Measurements from ENCODE around the gene PCDHGA11.
"Not testable (repeated sequence)": the region's sequence is repeated elsewhere in the genome, so short reads cannot be mapped to it uniquely, and the experiment has no call there.

Gene PCDHGA11

DNA sequence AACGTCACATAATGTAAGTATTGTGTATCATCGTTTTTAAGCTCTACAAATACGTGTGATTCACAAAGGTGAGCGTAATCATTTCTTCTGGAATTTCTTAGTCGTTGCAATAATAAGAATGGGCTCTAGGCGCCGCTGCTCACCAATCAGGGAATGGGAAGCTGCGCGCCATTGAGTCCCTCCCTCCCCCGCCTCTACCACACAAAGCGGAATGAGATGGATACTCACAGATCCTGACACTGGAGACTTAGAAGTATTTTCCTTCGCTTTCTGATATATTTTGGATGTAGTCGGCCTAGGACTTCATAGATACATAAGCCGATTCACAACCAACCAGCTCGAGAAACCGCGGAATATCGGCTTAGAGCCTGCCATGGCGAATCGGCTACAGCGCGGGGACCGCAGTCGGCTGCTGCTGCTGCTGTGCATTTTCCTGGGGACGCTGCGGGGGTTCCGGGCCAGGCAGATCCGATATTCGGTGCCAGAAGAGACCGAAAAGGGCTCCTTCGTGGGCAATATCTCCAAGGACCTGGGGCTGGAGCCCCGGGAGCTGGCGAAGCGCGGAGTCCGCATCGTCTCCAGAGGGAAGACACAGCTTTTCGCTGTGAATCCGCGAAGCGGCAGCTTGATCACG, at the start of gene PCDHGA11:
Gene PCDHGA11 (plus strand): TSS at position 197 of the 634 bp plus-strand sequence. CDS start 177 bp downstream, at position 374.
- no peak for DNase-seq

DNA sequence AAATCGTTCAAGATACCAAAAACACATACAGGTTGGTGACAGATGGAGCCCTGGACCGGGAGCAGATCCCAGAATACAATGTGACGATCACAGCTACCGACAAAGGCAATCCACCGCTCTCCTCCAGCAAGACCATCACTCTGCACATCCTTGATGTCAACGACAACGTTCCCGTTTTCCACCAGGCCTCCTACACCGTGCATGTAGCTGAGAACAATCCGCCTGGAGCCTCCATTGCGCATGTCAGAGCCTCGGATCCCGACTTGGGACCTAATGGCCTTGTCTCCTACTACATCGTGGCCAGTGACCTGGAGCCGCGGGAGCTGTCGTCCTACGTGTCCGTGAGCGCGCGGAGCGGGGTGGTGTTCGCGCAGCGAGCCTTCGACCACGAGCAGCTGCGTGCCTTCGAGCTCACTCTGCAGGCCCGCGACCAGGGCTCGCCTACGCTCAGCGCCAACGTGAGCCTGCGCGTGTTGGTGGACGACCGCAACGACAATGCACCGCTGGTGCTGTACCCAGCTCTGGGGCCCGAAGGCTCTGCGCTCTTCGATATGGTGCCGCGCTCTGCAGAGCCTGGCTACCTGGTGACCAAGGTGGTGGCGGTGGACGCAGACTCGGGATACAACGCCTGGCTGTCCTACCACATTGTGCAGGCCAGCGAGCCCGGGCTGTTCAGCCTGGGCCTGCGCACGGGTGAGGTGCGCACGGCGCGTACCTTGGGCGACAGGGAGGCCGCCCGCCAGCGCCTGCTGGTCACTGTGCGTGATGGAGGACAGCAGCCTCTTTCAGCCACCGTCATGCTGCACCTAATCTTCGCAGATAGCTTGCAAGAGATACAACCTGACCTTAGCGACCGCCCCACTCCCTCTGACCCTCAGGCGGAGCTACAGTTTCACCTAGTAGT, 49.0 kb upstream of the PCDHGA11 start:
- DNase-seq, result no peak

DNA sequence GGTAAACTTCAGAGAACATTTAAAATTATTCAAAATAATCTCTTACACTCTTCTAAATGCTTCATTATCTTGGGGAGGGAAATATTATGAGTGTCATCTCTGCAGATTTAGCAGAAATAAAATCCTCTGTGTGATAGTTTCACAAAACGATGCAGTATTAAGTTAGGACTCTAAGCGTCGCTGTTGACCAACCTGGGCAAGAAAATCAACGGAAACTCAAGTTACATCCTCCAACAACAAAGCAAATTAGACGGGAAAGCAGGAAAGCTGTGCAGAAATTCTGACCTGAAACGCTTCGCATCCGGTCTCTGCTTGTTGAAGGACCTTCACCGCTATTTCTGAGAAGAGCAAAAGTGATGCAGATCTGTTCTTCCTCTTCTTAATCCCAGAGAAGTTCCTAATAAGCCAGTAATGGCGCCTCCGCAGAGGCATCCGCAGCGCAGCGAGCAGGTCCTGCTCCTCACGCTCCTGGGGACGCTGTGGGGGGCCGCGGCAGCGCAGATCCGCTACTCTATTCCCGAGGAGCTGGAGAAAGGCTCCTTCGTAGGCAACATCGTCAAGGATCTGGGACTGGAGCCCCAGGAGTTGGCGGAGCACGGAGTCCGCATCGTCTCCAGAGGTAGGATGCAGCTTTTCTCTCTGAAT, 47.1 kb upstream of the PCDHGA11 start, which contains the start of gene PCDHGA6:
Gene PCDHGA6 (plus strand): TSS at position 219 of the 645 bp plus-strand sequence. CDS start 193 bp downstream, at position 412.
- no peak for DNase-seq

DNA sequence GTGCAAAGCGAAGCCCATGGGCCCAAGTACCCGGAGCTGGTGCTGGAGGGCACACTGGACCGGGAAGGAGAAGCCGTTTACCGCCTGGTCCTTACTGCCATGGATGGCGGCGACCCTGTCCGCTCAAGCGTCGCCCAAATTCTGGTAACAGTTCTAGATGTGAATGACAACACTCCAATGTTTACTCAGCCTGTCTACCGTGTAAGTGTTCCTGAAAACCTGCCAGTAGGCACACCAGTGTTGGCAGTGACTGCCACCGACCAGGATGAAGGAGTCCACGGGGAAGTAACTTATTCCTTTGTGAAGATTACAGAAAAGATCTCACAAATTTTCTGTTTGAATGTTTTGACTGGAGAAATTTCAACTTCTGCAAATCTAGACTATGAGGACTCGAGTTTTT, 46.2 kb upstream of the PCDHGA11 start:
- no peak for DNase-seq

DNA sequence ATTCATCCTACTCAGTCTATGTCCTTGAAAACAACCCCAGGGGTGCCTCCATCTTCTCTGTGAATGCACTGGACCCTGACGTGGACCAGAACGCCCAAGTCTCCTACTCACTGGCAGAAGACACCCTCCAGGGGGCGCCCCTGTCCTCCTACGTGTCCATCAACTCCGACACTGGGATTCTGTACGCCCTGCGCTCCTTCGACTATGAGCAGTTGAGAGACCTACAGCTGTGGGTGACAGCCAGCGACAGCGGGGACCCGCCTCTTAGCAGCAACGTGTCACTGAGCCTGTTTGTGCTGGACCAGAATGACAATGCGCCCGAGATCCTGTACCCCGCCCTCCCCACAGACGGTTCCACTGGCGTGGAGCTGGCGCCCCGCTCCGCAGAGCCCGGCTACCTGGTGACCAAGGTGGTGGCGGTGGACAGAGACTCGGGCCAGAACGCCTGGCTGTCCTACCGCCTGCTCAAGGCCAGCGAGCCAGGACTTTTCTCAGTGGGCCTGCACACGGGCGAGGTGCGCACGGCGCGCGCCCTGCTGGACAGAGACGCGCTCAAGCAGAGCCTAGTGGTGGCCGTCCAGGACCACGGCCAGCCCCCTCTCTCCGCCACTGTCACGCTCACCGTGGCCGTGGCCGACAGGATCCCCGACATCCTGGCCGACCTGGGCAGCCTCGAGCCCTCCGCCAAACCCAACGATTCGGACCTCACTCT, 45.3 kb upstream of the PCDHGA11 start:
- DNase-seq, result not testable (repeated sequence)

DNA sequence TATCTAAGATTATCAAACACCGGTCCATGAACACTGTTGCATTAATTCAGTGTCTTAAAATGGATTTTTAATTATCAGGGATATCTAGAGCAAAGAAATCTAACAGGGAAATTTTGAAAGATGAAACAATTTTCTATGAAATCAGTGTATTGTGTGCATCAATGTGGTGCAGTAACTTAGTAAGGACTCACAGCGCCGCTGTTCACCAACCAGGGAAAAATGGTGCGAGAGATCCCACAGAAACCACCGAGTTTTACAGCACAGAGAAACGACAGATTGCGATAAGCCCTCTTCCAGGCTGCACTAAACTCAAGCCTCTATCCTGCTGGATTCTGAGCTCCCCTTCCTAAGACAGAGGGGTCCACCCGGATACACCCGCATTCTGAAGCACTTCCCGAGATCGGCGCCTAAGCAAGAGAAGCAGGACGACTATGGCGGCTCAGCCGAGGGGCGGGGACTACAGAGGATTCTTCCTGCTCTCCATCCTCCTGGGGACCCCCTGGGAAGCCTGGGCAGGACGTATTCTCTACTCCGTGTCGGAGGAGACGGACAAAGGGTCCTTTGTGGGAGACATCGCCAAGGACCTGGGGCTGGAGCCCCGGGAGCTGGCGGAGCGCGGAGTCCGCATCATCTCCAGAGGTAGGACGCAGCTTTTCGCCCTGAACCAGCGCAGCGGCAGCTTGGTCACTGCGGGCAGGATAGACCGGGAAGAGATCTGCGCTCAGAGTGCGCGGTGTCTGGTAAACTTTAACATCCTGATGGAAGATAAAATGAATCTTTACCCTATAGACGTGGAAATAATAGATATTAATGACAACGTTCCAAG, 38.2 kb upstream of the PCDHGA11 start, which contains the start of gene PCDHGA7:
Gene PCDHGA7 (plus strand): TSS at position 274 of the 826 bp plus-strand sequence. CDS start 158 bp downstream, at position 432.
- no peak for DNase-seq

DNA sequence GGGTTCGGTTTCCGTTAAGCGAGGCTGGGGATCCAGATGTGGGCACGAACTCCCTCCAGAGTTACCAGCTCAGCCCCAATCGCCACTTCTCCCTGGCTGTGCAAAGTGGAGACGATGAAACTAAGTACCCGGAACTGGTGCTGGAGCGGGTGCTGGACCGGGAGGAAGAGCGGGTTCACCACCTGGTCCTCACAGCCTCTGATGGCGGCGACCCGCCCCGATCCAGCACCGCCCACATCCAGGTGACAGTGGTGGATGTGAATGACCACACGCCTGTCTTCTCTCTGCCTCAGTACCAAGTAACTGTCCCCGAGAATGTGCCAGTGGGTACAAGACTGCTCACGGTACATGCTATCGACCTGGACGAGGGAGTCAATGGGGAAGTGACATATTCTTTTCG, 37.5 kb upstream of the PCDHGA11 start:
- no peak for DNase-seq

DNA sequence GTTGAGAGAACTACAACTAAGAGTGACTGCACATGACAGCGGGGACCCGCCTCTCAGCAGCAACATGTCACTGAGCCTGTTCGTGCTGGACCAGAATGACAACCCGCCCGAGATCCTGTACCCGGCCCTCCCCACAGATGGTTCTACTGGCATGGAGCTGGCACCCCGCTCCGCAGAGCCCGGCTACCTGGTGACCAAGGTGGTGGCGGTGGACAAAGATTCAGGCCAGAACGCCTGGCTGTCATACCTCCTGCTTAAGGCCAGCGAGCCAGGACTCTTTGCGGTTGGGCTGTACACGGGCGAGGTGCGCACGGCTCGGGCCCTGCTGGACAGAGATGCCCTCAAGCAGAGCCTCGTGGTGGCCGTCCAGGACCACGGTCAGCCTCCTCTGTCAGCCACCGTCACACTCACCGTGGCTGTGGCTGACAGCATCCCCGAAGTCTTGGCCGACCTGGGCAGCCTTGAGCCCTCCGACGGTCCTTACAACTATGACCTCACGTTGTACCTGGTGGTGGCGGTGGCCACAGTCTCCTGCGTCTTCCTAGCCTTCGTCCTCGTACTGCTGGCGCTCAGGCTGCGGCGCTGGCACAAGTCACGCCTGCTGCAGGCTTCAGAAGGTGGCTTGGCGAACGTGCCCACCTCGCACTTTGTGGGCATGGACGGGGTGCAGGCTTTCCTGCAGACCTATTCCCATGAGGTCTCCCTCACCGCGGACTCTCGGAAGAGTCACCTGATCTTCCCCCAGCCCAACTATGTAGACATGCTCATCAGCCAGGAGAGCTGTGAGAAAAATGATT, 36.2 kb upstream of the PCDHGA11 start:
- DNase-seq, result no peak

DNA sequence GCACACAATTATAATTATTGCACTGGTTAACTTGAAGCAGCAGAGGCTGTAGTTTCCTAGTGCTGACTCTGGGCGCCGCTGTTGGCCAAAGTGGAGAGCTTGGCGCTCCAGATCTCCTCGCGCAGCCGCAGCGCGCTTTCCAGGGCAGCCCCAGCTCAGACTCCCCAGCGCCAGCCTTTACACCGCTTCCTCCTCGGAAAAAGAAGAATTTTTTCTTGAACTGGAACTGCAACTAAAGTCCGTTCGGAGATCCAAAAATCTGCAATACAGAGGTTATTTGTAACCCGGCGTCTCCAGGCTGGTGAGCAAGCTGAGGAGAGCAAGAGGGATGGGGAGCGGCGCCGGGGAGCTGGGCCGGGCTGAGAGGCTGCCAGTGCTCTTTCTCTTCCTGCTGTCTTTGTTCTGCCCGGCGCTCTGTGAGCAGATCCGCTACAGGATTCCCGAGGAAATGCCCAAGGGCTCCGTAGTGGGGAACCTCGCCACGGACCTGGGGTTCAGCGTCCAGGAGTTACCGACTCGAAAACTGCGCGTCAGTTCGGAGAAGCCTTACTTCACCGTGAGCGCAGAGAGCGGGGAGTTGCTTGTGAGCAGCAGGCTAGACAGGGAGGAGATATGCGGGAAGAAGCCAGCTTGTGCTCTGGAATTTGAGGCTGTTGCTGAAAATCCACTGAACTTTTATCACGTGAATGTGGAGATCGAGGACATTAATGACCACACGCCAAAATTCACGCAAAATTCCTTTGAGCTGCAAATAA, 33.1 kb upstream of the PCDHGA11 start, which contains the start of gene PCDHGB4:
Gene PCDHGB4 (plus strand): TSS at position 142 of the 755 bp plus-strand sequence. CDS start 187 bp downstream, at position 329.
- DNase-seq, result not testable (repeated sequence)

DNA sequence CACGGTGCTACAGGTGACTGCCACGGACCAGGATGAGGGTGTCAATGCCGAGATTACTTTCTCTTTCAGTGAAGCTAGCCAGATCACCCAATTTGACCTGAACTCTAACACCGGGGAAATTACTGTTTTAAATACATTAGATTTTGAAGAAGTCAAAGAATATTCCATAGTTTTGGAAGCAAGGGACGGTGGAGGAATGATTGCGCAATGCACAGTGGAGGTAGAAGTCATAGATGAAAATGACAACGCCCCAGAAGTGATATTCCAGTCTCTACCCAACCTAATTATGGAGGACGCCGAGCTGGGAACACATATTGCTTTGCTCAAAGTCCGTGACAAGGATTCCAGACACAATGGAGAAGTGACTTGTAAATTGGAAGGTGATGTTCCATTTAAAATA, 32.2 kb upstream of the PCDHGA11 start:
- no peak for DNase-seq

DNA sequence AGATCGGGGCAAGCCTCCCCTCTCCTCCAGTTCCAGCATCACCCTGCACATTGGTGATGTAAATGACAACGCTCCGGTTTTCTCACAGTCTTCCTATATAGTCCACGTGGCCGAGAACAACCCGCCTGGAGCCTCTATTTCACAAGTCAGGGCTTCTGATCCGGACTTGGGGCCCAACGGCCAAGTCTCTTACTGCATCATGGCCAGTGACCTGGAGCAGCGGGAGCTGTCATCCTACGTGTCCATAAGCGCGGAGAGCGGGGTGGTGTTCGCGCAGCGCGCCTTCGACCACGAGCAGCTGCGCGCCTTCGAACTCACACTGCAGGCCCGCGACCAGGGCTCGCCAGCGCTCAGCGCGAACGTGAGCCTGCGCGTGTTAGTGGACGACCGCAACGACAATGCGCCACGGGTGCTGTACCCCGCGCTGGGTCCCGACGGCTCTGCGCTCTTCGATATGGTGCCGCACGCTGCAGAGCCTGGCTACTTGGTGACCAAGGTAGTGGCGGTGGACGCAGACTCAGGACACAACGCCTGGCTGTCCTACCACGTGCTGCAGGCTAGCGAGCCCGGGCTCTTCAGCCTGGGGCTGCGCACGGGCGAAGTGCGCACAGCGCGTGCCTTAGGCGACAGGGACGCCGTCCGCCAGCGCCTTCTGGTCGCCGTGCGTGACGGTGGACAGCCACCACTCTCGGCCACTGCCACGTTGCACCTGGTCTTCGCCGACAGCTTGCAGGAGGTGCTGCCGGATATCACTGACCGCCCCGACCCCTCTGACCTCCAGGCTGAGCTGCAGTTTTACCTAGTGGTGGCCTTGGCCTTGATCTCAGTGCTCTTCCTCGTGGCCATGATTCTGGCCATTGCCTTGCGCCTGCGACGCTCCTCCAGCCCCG, 31.5 kb upstream of the PCDHGA11 start:
- no peak for DNase-seq

DNA sequence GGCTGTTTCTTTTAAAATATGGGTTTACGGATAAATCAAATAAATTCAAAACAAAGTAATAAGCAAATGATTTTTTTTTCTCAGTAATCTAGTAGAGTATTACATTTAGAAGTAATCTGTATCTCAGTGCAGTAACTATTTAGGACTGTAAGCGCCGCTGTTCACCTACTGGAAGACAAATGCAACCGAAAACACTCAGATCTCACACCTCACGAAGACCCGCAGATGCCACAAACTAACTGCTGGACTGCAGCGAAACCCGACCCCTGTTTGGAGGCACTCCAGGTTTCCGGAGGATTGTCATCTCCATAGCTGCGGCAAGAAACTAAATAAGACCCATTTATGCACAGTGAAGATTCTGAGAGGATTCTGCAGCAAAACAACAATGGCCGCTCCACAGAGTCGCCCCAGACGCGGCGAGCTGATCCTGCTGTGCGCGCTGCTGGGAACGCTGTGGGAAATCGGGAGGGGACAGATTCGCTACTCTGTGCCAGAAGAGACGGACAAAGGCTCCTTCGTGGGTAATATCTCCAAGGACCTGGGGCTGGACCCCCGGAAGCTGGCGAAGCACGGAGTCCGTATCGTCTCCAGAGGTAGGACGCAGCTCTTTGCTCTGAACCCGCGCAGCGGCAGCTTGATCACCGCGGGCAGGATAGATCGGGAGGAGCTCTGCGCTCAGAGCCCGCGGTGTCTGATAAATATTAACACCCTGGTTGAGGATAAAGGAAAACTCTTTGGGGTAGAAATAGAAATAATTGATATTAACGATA, 28.2 kb upstream of the PCDHGA11 start, which contains the start of gene PCDHGA8:
Gene PCDHGA8 (plus strand): TSS at position 205 of the 770 bp plus-strand sequence. CDS start 181 bp downstream, at position 386.
- DNase-seq, result no peak

DNA sequence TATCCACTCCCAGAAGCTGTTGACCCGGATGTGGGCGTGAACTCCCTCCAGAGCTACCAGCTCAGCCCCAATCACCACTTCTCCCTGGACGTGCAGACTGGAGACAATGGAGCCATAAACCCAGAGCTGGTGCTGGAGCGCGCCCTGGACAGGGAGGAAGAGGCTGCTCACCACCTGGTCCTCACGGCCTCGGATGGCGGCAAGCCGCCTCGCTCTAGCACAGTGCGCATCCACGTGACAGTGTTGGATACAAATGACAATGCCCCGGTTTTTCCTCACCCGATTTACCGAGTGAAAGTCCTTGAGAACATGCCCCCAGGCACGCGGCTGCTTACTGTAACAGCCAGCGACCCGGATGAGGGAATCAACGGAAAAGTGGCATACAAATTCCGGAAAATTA, 27.6 kb upstream of the PCDHGA11 start:
- DNase-seq, result no peak

DNA sequence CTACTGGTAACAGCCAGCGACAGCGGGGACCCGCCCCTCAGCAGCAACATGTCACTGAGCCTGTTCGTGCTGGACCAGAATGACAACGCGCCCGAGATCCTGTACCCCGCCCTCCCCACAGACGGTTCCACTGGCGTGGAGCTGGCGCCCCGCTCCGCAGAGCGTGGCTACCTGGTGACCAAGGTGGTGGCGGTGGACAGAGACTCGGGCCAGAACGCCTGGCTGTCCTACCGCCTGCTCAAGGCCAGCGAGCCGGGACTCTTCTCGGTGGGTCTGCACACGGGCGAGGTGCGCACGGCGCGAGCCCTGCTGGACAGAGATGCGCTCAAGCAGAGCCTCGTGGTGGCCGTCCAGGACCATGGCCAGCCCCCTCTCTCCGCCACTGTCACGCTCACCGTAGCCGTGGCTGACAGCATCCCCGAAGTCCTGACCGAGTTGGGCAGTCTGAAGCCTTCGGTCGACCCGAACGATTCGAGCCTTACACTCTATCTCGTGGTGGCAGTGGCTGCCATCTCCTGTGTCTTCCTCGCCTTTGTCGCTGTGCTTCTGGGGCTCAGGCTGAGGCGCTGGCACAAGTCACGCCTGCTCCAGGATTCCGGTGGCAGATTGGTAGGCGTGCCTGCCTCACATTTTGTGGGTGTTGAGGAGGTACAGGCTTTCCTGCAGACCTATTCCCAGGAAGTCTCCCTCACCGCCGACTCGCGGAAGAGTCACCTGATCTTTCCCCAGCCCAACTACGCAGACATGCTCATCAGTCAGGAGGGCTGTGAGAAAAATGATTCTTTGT, 26.3 kb upstream of the PCDHGA11 start:
- not testable (repeated sequence) for DNase-seq

DNA sequence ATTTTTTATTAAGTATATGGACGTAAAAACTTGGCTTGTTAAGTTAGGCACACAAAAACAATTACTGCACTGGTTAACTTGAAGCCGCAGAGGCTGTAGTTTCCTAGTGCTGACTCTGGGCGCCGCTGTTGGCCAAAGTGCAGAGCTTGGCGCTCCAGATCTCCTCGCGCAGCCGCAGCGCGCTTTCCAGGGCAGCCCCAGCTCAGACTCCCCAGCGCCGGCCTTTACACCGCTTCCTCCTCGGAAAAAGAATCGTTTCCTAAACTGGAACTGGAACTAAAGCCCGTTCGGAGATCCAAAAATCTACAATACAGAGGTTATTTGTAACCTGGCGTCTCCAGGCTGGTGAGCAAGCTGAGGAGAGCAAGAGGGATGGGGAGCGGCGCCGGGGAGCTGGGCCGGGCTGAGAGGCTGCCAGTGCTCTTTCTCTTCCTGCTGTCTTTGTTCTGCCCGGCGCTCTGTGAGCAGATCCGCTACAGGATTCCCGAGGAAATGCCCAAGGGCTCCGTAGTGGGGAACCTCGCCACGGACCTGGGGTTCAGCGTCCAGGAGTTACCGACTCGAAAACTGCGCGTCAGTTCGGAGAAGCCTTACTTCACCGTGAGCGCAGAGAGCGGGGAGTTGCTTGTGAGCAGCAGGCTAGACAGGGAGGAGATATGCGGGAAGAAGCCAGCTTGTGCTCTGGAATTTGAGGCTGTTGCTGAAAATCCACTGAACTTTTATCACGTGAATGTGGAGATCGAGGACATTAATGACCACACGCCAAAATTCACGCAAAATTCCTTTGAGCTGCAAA, 22.9 kb upstream of the PCDHGA11 start, which contains the start of gene PCDHGB5:
Gene PCDHGB5 (plus strand): TSS at position 192 of the 796 bp plus-strand sequence. CDS start 181 bp downstream, at position 373.
- DNase-seq, result not testable (repeated sequence)

DNA sequence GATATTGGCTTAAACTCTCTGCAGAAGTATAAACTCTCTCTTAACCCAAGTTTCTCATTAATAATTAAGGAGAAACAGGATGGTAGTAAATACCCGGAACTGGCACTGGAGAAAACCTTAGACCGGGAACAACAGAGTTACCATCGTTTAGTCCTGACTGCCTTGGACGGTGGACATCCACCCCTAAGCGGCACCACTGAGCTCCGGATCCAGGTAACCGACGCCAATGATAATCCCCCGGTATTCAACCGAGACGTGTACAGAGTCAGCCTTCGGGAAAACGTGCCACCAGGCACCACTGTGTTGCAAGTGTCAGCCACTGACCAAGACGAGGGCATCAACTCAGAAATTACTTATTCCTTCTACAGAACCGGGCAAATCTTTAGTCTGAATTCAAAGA, 22.2 kb upstream of the PCDHGA11 start:
- DNase-seq, result no peak
